A673 (cell line): ENCODE measurements around the gene CDK14. TPM values are rescaled to one million over a fixed set of nuclear protein-coding genes. Genes with fewer than 3 reads are reported as not detected.
A peak's percentile ranks its signal among the peaks of the same experiment; 100 is the strongest.

Experiments used
- BruUV-seq: library from RNA; stranded (reverse); fragments of 400-500 nt; replicated peaks from 2 replicates; lab custom pipeline; 2021; lab: Mats Ljungman, UMichigan
- CTCF ChIA-PET: fragments of 300-600 bp; sonication (Branson Sonifier 250); formaldehyde crosslinking; loops from one replicate; lab custom pipeline; 2022; ENCODE audit warnings: antibody characterized with exemption; lab: Charles Lee
- POLR2A ChIA-PET: fragments of 300-600 bp; sonication (Branson Sonifier 250); formaldehyde crosslinking; loops from one replicate; lab custom pipeline; 2022; ENCODE audit warnings: antibody characterized with exemption; ENCODE audit not compliant: low non-redundant PET; lab: Charles Lee
- DNase-seq: peaks from one replicate; pipeline ENCODE4 v3.0.0-alpha.2; 2015; ENCODE audit warnings: low spot score
- H3K27ac ChIP-seq: fragments of 200-600 bp; sonication (generic); 2 replicates; pipeline ENCODE4 v1.5.1; 2016; ENCODE audit warnings: mixed run types, low read depth, mild to moderate bottlenecking, mixed read lengths, antibody characterized with exemption, low read length; ENCODE audit not compliant: poor library complexity, severe bottlenecking
- H3K27me3 ChIP-seq: fragments of 200-600 bp; sonication (generic); replicated peaks from 2 replicates; pipeline ENCODE4 v1.6.1; 2017; ENCODE audit warnings: mixed run types, low read depth, mild to moderate bottlenecking, mixed read lengths, antibody characterized with exemption, low read length; ENCODE audit not compliant: insufficient read depth, poor library complexity
- H3K36me3 ChIP-seq: fragments of 200-600 bp; sonication (generic); 2 replicates; pipeline ENCODE4 v1.6.1; 2016; ENCODE audit warnings: mixed run types, mild to moderate bottlenecking, mixed read lengths, antibody characterized with exemption, low read length; ENCODE audit not compliant: insufficient read depth, poor library complexity, severe bottlenecking
- H3K4me1 ChIP-seq: fragments of 200-600 bp; sonication (generic); 2 replicates; pipeline ENCODE4 v1.6.1; 2017; ENCODE audit warnings: mixed run types, mild to moderate bottlenecking, mixed read lengths, antibody characterized with exemption, low read length; ENCODE audit not compliant: insufficient read depth, poor library complexity, severe bottlenecking
- H3K4me3 ChIP-seq: fragments of 200-600 bp; sonication (generic); 2 replicates; pipeline ENCODE4 v1.5.1; 2016; ENCODE audit warnings: low read depth, mixed run types, mild to moderate bottlenecking, mixed read lengths, low read length; ENCODE audit not compliant: poor library complexity, severe bottlenecking
- H3K9me3 ChIP-seq: fragments of 200-600 bp; sonication (generic); 2 replicates; pipeline ENCODE4 v1.6.1; 2016; ENCODE audit warnings: mixed run types, low read depth, mild to moderate bottlenecking, mixed read lengths, antibody characterized with exemption, low read length; ENCODE audit not compliant: poor library complexity, severe bottlenecking
- EZH2 ChIP-seq: fragments of 200-600 bp; sonication (generic); IDR thresholded peaks from 2 replicates; pipeline ENCODE4 v1.6.1; 2017; ENCODE audit warnings: borderline replicate concordance, low read depth, mild to moderate bottlenecking, mixed read lengths, antibody characterized with exemption, low read length; ENCODE audit not compliant: poor library complexity, severe bottlenecking
- intact Hi-C: fragments of 100-400 bp; cut with micrococcal nuclease; formaldehyde crosslinking; loops from one replicate; pipeline ENCODE4 v1.10.0; 2022; ENCODE audit not compliant: unreplicated experiment
- total RNA-seq: library from RNA; stranded (reverse); gene quantifications from 2 replicates; pipeline ENCODE4 v1.2.3, GENCODE V29; 2021
- TF ChIP-seq, protein P1 (sequence below): fragments of 300-800, 200-600 bp; sonication (generic); conservative IDR thresholded peaks from 2 replicates; pipeline ENCODE4 v1.5.1; 2017; ENCODE audit warnings: low read depth, mild to moderate bottlenecking, antibody characterized with exemption, low read length, moderate library complexity, mixed read lengths

CDK14 gene
- total RNA-seq, 1 experiment from 2014 or later: 128 TPM

DNA sequence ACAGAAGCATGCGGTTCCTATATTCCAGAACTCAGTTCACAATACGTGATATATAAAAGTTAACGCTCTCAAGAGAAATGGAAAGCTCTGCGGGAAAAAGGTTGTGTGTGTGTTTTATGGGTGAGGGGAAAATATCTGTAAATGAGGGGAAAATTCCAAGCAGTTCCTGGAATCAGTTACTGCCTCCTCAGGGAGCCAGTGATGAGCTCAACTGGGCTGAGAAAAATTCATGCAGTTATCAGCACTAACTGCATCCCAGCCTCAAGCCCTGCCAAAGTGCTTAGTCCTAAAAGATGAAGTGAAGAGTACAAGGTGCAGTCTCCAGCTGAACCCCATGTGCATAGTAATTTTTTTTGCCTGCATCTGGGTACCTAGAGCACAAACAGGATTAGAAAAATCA is 191.9 kb downstream of the CDK14 start:
- Histone ChIP-seq H3K9me3 (peaks cover 19% of the 10 kb centered on the region), H3K36me3 (peaks cover 27% of the 10 kb centered on the region), H3K4me1 (peaks cover 29% of the 10 kb centered on the region), H3K27ac (peak overlapping the region; percentile 47), H3K4me3 (no peak overlapping the region), H3K27me3 (no peaks in the 10 kb centered on the region)
- intact Hi-C loops: no loop called here
- BruUV-seq: no TSS peak
- peak; percentile 43 for DNase-seq
- TF ChIP-seq, protein P1, sequence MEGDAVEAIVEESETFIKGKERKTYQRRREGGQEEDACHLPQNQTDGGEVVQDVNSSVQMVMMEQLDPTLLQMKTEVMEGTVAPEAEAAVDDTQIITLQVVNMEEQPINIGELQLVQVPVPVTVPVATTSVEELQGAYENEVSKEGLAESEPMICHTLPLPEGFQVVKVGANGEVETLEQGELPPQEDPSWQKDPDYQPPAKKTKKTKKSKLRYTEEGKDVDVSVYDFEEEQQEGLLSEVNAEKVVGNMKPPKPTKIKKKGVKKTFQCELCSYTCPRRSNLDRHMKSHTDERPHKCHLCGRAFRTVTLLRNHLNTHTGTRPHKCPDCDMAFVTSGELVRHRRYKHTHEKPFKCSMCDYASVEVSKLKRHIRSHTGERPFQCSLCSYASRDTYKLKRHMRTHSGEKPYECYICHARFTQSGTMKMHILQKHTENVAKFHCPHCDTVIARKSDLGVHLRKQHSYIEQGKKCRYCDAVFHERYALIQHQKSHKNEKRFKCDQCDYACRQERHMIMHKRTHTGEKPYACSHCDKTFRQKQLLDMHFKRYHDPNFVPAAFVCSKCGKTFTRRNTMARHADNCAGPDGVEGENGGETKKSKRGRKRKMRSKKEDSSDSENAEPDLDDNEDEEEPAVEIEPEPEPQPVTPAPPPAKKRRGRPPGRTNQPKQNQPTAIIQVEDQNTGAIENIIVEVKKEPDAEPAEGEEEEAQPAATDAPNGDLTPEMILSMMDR: no peak
- TF ChIP-seq EZH2: no peak
- CTCF ChIA-PET: no interaction called here
- POLR2A ChIA-PET: no interaction called here

DNA sequence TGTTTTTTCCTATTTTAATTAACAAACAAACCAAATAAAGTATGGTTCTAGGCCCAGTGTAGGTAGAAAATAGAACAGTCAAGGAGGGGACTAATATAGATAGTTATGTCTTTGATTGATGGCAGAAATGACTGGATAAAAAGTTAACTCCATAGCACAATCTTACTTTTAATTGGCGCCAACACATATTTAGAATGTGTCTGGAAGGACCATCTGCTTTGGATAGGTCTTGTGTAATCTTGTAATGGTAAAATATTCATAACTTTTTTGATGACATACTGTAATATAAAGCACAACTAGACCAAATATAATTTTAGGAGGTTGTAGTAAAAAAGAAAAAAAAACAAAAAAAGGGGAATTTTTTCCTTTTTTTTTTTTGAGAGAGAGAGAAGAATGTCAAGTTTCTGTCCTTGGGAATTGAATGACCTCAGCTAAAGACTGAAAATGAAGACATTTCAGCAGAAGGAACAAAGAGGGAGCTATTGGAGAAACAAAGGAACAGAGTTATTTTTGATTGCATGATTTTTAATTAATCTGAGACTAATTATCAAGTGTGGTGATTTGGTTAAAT is 193.7 kb downstream of the CDK14 start:
- CTCF ChIA-PET: no interaction called here
- BruUV-seq: no TSS peak
- DNase-seq: no peak
- Histone ChIP-seq H3K4me3 (no peak overlapping the region), H3K4me1 (peaks cover 29% of the 10 kb centered on the region), H3K9me3 (peaks cover 17% of the 10 kb centered on the region), H3K27me3 (no peaks in the 10 kb centered on the region), H3K36me3 (peaks cover 23% of the 10 kb centered on the region), H3K27ac (peak overlapping the region; percentile 27)
- intact Hi-C loops: no loop called here
- POLR2A ChIA-PET: no interaction called here
- TF ChIP-seq, protein P1: no peak
- TF ChIP-seq EZH2: no peak

DNA sequence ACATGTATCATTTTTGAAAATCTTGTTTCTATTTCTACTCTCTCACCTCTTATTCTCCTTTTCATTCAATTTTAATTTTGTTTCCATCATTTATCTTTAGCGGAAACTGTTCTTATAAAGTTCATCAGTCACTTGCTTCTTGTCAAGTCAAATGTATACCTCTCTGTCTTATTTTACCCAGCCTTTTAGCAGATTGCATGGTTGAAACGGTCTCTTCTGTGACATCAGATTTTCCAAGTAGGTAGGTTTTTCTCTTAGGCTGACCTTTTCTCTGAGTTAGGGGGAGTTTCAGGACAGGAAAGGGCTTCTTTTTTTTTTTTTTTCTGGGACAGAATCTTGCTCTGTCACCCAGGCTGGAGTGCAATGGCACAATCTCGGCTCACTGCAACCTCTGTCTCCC is 195.5 kb downstream of the CDK14 start:
- TF ChIP-seq, protein P1: no peak
- no peak for TF ChIP-seq EZH2

More for the DNA sequence above, 195.5 kb downstream of the CDK14 start:
- Histone ChIP-seq H3K27ac (no peak overlapping the region), H3K36me3 (peaks cover 26% of the 10 kb centered on the region), H3K9me3 (peaks cover 20% of the 10 kb centered on the region), H3K4me1 (peaks cover 29% of the 10 kb centered on the region), H3K4me3 (no peak overlapping the region), H3K27me3 (no peaks in the 10 kb centered on the region)
- no peak for DNase-seq
- intact Hi-C loops: no loop called here
- BruUV-seq: no TSS peak
- CTCF ChIA-PET: interaction anchor here (0.5 kb wide), 1 partner anchor 231 kb away, joined by 3 read pairs; no protein-coding TSS in a partner anchor
- POLR2A ChIA-PET: no interaction called here
